HepG2 (cell line): ENCODE results near the gene PTEN. TPM values are rescaled to one million over a fixed set of nuclear protein-coding genes. Genes with fewer than 3 reads are reported as not detected.

Experiments used
- ATAC-seq: fragments of 200-7000 bp; cut with Tn5 transposase; 3 replicates; pipeline ENCODE4 v1.9.1; 2020; ENCODE audit warnings: mild to moderate bottlenecking, moderate library complexity
- BruUV-seq: library from RNA; stranded (reverse); fragments of 400-500 nt; replicated peaks from 2 replicates; lab custom pipeline; 2021; lab: Mats Ljungman, UMichigan
- CTCF ChIA-PET: fragments of 300-600 bp; formaldehyde crosslinking; extraction: SDS; loops from one replicate; lab custom pipeline; 2021; ENCODE audit warnings: low total read pairs, inconsistent platforms, low intra/inter-chr PET ratio; lab: Yijun Ruan, JAX
- POLR2A ChIA-PET: fragments of 350-600 bp; sonication (Branson Sonifier 250); formaldehyde crosslinking; loops from one replicate; lab custom pipeline; 2020; ENCODE audit warnings: antibody characterized with exemption, inconsistent platforms; lab: Yijun Ruan, JAX
- DNase-seq: peaks from one replicate; pipeline ENCODE4 v3.0.0-alpha.2; 2015; ENCODE audit warnings: low spot score
- FAIRE-seq: peaks from 3 replicates; lab custom pipeline; 2011; peaks lifted over from hg19 to GRCh38; lab: Jason Lieb, UNC
- H2AFZ ChIP-seq: one replicate; pipeline ENCODE4 v1.6.1; 2011; ENCODE audit warnings: low read length, inconsistent platforms
- H3K27ac ChIP-seq: fragments of 300-600 bp; 3 replicates; pipeline ENCODE4 v1.8.0; 2011; ENCODE audit warnings: mixed run types, mild to moderate bottlenecking, mixed read lengths, low read length, inconsistent platforms; ENCODE audit not compliant: insufficient read depth; ENCODE audit errors: extremely low read length
- H3K27me3 ChIP-seq, 2 experiments: fragments of 200-600 bp in 1 of 2; 2 replicates in 1 of 2; 3 replicates in 1 of 2; pipeline versions ENCODE4 v1.6.0 to v1.8.0; 2011; ENCODE audit warnings: low read length in 2 of 2, mild to moderate bottlenecking in 2 of 2, moderate library complexity in 2 of 2, inconsistent platforms in 1 of 2; ENCODE audit not compliant: insufficient read depth in 2 of 2, control insufficient read depth in 1 of 2
- H3K36me3 ChIP-seq, 2 experiments: fragments of 200-600 bp in 1 of 2; replicated peaks in 1 of 2; 2 replicates in 1 of 2; 3 replicates in 1 of 2; pipeline versions ENCODE4 v1.5.1 to v1.8.0; 2011; ENCODE audit warnings: low read length in 2 of 2, inconsistent platforms in 1 of 2; ENCODE audit not compliant: insufficient read depth in 2 of 2, control insufficient read depth in 1 of 2
- H3K4me1 ChIP-seq: 2 replicates; pipeline ENCODE4 v1.5.1; 2012; ENCODE audit warnings: low read length, inconsistent platforms; ENCODE audit not compliant: insufficient read depth
- H3K4me2 ChIP-seq: 2 replicates; pipeline ENCODE4 v1.6.0; 2011; ENCODE audit warnings: low read depth, low read length, inconsistent platforms
- H3K4me3 ChIP-seq, 3 experiments: fragments of 200-600 bp in 1 of 3; sonication (generic), shearing (Covaris generic) in 1 of 3; replicated peaks in 1 of 3; 2 replicates each; pipeline ENCODE4 v1.5.1; 2011 to 2016; ENCODE audit warnings: low read length in 3 of 3, inconsistent platforms in 2 of 3, low read depth in 2 of 3, mild to moderate bottlenecking in 2 of 3, control low read depth in 1 of 3, mixed read lengths in 1 of 3; ENCODE audit not compliant: insufficient read depth in 1 of 3
- H3K79me2 ChIP-seq: one replicate; pipeline ENCODE4 v1.6.1; 2011; ENCODE audit warnings: low read length, inconsistent platforms; ENCODE audit not compliant: insufficient read depth
- H3K9ac ChIP-seq: 2 replicates; pipeline ENCODE4 v1.6.0; 2011; ENCODE audit warnings: mild to moderate bottlenecking, low read depth, low read length, inconsistent platforms; ENCODE audit not compliant: insufficient read depth
- H3K9me3 ChIP-seq: 2 replicates; pipeline ENCODE4 v1.5.1; 2012; ENCODE audit warnings: mild to moderate bottlenecking, low read length
- H4K20me1 ChIP-seq: 2 replicates; pipeline ENCODE4 v1.6.0; 2011; ENCODE audit warnings: inconsistent platforms, mild to moderate bottlenecking, low read length, moderate library complexity; ENCODE audit not compliant: insufficient read depth
- CEBPB ChIP-seq: IDR thresholded peaks from 2 replicates; pipeline ENCODE4 v1.6.1; 2011; ENCODE audit warnings: low read depth, low read length, improper control_type of control experiment, borderline replicate concordance
- CEBPG ChIP-seq: IDR thresholded peaks from 2 replicates; pipeline ENCODE4 v1.6.1; 2016
- JUND ChIP-seq: sonication (generic); formaldehyde crosslinking; IDR thresholded peaks from 2 replicates; pipeline ENCODE4 v1.8.0; 2022; ENCODE audit warnings: mild to moderate bottlenecking, missing genetic modification reagents
- NCOA5 ChIP-seq: sonication (generic); formaldehyde crosslinking; IDR thresholded peaks from 2 replicates; pipeline ENCODE4 v1.4.0; 2020; ENCODE audit warnings: missing genetic modification reagents
- SIX1 ChIP-seq: sonication (generic); formaldehyde crosslinking; IDR thresholded peaks from 2 replicates; pipeline ENCODE4 v1.4.0; 2020; ENCODE audit warnings: missing genetic modification reagents, borderline replicate concordance
- SIX4 ChIP-seq: sonication (generic); formaldehyde crosslinking; IDR thresholded peaks from 2 replicates; pipeline ENCODE4 v1.4.0; 2020; ENCODE audit warnings: missing genetic modification reagents
- TBX2 ChIP-seq: sonication (generic); formaldehyde crosslinking; IDR thresholded peaks from 2 replicates; pipeline ENCODE4 v1.5.0; 2020; ENCODE audit warnings: missing genetic modification reagents, mild to moderate bottlenecking, borderline replicate concordance
- ZFX ChIP-seq: sonication (generic); formaldehyde crosslinking; IDR thresholded peaks from 2 replicates; pipeline ENCODE4 v1.4.0; 2020; ENCODE audit warnings: mild to moderate bottlenecking, low read depth, missing genetic modification reagents, moderate library complexity
- ZMYM2 ChIP-seq: sonication (generic); formaldehyde crosslinking; IDR thresholded peaks from 2 replicates; pipeline ENCODE4 v1.8.0; 2022; ENCODE audit warnings: mild to moderate bottlenecking, missing genetic modification reagents
- ZNF317 ChIP-seq: sonication (generic); formaldehyde crosslinking; IDR thresholded peaks from 2 replicates; pipeline ENCODE4 v1.5.0; 2020; ENCODE audit warnings: mild to moderate bottlenecking, missing genetic modification reagents
- ZNF781 ChIP-seq: sonication (generic); formaldehyde crosslinking; IDR thresholded peaks from 2 replicates; pipeline ENCODE4 v1.5.1; 2020; ENCODE audit warnings: borderline replicate concordance, mild to moderate bottlenecking, missing genetic modification reagents; ENCODE audit errors: not compliant biosample characterization
- WGBS: methylation state at CpG from one replicate; pipeline ENCODE4 v1.1.6; 2017; ENCODE audit warnings: low lambda C conversion rate; 5-methylcytosine and 5-hydroxymethylcytosine counted together
- in situ Hi-C: cut with HindIII; loops from 2 replicates; pipeline ENCODE4 v1.10.0; 2017; ENCODE audit warnings: low pct_unique_long_range_greater_than_20kb; ENCODE audit not compliant: extremely low pct_ligation_motif_present
- intact Hi-C: fragments of 100-400 bp; cut with micrococcal nuclease; formaldehyde crosslinking; loops from one replicate; pipeline ENCODE4 v1.10.0; 2022; ENCODE audit not compliant: unreplicated experiment
- polyA plus RNA-seq, 8 experiments: library from polyadenylated mRNA; depleted of rRNA in 3 of 8; stranded (reverse) in 7 of 8; unstranded in 1 of 8; fragments of >200 nt; fragmentation: Illumina TruSeq in 4 of 8; extraction: Trizol in 4 of 8; gene quantifications; 2 replicates each; pipeline versions ENCODE4 v1.2.1 to v1.2.3, GENCODE V29; 2011 to 2016; ENCODE audit warnings: low read depth in 4 of 8, missing spikeins in 1 of 8, mixed read lengths in 1 of 8; ENCODE audit not compliant: insufficient read depth in 1 of 8
- total RNA-seq, 5 experiments: library from RNA; depleted of rRNA; stranded (reverse); fragments of >200 nt; fragmentation: Illumina TruSeq; extraction: Trizol; gene quantifications; 2 replicates each; pipeline ENCODE4 v1.2.3, GENCODE V29; 2016; ENCODE audit warnings: low read depth in 1 of 5
- TF ChIP-seq, protein P1 (sequence below): sonication (generic); formaldehyde crosslinking; IDR thresholded peaks from 2 replicates; pipeline ENCODE4 v1.4.0; 2020; ENCODE audit warnings: missing genetic modification reagents
- TF ChIP-seq, protein P2 (sequence below): conservative IDR thresholded peaks from 2 replicates; pipeline ENCODE4 v1.6.1; 2018; ENCODE audit warnings: missing genetic modification reagents
- TF ChIP-seq, protein P3 (sequence below): sonication (generic); formaldehyde crosslinking; IDR thresholded peaks from 2 replicates; pipeline ENCODE4 v1.4.0; 2020; ENCODE audit warnings: missing genetic modification reagents, mild to moderate bottlenecking, borderline replicate concordance

The PTEN gene
- total and polyA plus RNA-seq, 2 of the 13 experiments (the other 11 are each of a cell fraction or from before 2014, with no cell fraction given) = 30.3 to 61.3 TPM

DNA sequence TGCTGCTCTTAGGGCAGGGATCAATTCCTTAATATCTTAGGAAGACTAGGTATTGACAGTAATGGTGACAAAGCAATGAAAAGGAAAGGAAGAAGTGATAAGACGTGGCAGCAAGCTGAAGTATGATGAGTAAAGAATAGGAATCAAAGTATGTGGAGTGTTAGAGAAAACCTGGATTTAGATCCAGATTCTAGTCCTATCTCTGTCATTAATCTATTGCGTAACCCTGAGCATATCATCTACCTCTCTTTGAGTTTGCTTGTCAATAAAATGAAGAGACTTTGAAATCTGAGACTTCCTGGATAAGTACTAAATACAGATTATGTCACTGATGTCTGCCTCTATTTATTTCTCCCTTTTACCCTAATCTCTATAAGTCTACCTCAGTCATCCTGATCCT is 89.2 kb downstream of the PTEN start:
- no peak overlapping the region for H3K4me3 ChIP-seq
- 50% methylated on average over 2 of the region's 2 CpGs for WGBS
- in situ Hi-C loops = no loop called here
- no peak overlapping the region for H3K4me2 ChIP-seq
- H3K4me1 ChIP-seq = no peaks in the 10 kb centered on the region; the same call in 1 of the 2 replicates
- no peaks in the 10 kb centered on the region for H3K79me2 ChIP-seq
- H2AFZ ChIP-seq = no peak overlapping the region
- H3K9me3 ChIP-seq = no peaks in the 10 kb centered on the region
- CTCF ChIA-PET = no interaction called here
- H3K27me3 ChIP-seq = no peaks in the 10 kb centered on the region
- no peaks in the 10 kb centered on the region for H4K20me1 ChIP-seq
- DNase-seq (peak; percentile 6), FAIRE-seq (no peak), ATAC-seq (no peak)
- no peak overlapping the region for H3K27ac ChIP-seq
- BruUV-seq = no TSS peak
- intact Hi-C loops = no loop called here
- POLR2A ChIA-PET = no interaction called here
- no peak overlapping the region for H3K9ac ChIP-seq
- peaks cover 0 to 3% of the 10 kb centered on the region in 2 experiments; a peak in 3 of 5 replicates for H3K36me3 ChIP-seq
- TF ChIP-seq ZFX (CRISPR knock-in tag) = no peak
- peak; percentile 90 for TF ChIP-seq CEBPB
- no peak for TF ChIP-seq TBX2 (CRISPR knock-in tag)
- TF ChIP-seq, protein P1, sequence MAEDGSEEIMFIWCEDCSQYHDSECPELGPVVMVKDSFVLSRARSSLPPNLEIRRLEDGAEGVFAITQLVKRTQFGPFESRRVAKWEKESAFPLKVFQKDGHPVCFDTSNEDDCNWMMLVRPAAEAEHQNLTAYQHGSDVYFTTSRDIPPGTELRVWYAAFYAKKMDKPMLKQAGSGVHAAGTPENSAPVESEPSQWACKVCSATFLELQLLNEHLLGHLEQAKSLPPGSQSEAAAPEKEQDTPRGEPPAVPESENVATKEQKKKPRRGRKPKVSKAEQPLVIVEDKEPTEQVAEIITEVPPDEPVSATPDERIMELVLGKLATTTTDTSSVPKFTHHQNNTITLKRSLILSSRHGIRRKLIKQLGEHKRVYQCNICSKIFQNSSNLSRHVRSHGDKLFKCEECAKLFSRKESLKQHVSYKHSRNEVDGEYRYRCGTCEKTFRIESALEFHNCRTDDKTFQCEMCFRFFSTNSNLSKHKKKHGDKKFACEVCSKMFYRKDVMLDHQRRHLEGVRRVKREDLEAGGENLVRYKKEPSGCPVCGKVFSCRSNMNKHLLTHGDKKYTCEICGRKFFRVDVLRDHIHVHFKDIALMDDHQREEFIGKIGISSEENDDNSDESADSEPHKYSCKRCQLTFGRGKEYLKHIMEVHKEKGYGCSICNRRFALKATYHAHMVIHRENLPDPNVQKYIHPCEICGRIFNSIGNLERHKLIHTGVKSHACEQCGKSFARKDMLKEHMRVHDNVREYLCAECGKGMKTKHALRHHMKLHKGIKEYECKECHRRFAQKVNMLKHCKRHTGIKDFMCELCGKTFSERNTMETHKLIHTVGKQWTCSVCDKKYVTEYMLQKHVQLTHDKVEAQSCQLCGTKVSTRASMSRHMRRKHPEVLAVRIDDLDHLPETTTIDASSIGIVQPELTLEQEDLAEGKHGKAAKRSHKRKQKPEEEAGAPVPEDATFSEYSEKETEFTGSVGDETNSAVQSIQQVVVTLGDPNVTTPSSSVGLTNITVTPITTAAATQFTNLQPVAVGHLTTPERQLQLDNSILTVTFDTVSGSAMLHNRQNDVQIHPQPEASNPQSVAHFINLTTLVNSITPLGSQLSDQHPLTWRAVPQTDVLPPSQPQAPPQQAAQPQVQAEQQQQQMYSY (CRISPR knock-in tag) = peak; percentile 44; the same call in 1 of the 2 replicates
- TF ChIP-seq JUND (CRISPR knock-in tag) = no peak
- TF ChIP-seq, protein P2, sequence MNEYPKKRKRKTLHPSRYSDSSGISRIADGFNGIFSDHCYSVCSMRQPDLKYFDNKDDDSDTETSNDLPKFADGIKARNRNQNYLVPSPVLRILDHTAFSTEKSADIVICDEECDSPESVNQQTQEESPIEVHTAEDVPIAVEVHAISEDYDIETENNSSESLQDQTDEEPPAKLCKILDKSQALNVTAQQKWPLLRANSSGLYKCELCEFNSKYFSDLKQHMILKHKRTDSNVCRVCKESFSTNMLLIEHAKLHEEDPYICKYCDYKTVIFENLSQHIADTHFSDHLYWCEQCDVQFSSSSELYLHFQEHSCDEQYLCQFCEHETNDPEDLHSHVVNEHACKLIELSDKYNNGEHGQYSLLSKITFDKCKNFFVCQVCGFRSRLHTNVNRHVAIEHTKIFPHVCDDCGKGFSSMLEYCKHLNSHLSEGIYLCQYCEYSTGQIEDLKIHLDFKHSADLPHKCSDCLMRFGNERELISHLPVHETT (CRISPR knock-in tag) = no peak
- no peak for TF ChIP-seq ZMYM2 (CRISPR knock-in tag)
- peak; percentile 68 for TF ChIP-seq CEBPG (CRISPR knock-in tag)
- TF ChIP-seq SIX4 = peak; percentile 76; the same call in 1 of the 2 replicates
- no peak for TF ChIP-seq ZNF781 (CRISPR knock-in tag)
- peak; percentile 31; the same call in 1 of the 2 replicates for TF ChIP-seq SIX1 (CRISPR knock-in tag)
- no peak for TF ChIP-seq ZNF317 (CRISPR knock-in tag)
- TF ChIP-seq, protein P3, sequence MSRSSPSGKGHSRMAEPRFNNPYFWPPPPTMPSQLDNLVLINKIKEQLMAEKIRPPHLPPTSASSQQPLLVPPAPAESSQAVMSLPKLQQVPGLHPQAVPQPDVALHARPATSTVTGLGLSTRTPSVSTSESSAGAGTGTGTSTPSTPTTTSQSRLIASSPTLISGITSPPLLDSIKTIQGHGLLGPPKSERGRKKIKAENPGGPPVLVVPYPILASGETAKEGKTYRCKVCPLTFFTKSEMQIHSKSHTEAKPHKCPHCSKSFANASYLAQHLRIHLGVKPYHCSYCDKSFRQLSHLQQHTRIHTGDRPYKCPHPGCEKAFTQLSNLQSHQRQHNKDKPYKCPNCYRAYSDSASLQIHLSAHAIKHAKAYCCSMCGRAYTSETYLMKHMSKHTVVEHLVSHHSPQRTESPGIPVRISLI (CRISPR knock-in tag) = no peak
- TF ChIP-seq NCOA5 (CRISPR knock-in tag) = no peak
